ENCODE data around the gene EML6.
A peak's percentile ranks its signal among the peaks of the same experiment; 100 is the strongest.
"Not testable (repeated sequence)": the region's sequence is repeated elsewhere in the genome, so short reads cannot be mapped to it uniquely, and the experiment has no call there.

Gene EML6

GRCh38 chr2:54723131-54723995, at the start of gene EML6:
Gene EML6, plus strand, starts transcription at chr2:54723662. Its CDS starts 1,400 bp downstream, at chr2:54725062.
- peak; percentile 99 for DNase-seq

- DNase-seq = no peak
Measured at GRCh38 chr2:54675281-54675680, 48.2 kb upstream of the EML6 start.

DNA sequence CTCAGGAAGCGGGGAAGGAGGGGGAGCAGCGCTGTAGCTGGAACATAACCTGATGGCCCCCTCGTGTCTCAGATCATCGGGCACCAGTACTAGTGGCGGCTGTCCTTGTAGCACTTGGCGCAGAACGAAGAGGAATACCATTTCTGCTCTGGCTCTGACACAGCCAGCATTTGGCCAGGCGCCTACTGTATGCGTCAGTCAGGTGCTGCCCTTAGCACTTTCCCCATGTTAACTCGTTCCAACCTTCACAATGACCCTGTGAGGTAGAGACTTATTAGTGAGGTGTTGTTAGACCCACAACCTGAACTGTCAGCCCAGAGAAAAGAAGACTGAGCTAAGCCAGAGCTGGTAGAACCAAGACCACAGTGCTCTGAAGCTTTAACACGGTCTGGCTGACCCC, 47.7 kb upstream of the EML6 start:
- no peak for DNase-seq

DNA sequence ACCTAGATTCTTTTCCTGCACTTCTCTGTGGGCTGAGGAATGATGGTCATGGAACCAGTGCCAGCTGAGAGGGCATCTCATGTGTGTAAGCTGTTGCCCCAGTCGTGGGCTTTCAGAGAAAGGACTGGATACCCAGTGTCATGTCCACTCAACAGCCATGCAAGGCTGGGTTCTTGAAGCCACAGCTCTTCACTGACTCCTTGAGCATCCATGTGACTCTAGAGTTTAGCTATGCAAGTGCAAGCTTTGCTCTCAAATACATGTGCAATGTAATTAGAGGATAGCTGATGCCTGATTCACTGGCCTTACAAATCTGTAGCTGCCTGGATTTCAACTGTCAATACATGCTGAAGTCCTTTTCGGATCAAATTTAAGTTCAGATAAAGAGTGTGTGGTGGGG, 46.8 kb upstream of the EML6 start:
- DNase-seq = no peak

DNA sequence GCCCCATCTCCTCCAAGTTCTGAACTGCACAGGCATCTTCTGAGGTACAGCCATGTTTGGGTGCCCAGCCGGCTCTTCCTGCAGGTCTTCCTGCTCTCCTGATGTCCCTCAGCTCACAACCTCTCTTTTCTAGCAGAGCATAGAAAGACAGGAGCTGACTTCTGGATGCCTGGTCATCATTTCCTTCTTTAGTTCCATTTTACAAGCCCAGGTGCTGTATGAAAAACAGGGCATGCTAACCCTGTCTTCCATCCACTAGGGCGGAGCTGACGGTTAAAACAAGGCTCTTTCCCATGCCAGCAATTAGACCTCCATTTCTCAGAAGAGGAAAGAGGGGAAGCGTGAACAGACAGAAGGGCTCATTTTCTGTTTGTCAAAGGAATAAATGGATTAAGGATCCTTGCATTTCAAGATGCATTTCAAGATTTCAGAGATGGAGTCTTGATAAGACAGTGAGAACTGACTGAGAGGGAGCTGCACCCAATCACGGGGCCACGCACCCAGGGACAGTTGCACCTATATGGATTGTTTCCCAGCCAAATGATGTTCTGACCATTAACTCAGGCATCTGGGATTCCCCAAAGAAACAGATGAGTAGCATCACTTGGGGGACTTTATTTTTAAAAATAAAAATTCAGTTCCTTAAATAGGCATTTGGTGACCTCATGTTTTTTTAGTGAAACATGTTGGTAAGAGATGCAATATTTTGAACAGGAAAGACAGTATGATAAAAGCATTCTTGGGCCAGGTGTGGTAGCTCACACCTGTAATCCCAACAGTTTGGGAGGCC, 45.8 kb upstream of the EML6 start:
- no peak for DNase-seq

DNA sequence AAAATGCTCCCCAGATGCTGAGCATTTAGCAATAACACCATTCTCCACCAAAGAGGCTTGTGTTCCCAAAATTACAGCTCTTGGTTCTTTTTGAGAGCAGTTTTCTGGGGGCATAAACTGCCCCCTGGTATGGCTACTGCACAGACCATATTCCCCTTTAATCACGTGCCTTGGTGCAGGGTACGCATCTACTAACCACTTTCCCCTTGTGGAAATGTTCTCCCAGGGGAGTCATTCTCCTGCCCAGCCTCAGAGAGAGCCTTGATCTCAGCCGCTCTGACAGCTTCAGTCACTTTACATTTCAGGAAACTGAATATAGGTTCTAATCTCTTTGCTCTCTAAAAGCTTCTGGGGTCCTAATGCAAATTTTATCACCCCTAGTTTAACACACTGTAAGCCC, 44.7 kb upstream of the EML6 start:
- no peak for DNase-seq

DNA sequence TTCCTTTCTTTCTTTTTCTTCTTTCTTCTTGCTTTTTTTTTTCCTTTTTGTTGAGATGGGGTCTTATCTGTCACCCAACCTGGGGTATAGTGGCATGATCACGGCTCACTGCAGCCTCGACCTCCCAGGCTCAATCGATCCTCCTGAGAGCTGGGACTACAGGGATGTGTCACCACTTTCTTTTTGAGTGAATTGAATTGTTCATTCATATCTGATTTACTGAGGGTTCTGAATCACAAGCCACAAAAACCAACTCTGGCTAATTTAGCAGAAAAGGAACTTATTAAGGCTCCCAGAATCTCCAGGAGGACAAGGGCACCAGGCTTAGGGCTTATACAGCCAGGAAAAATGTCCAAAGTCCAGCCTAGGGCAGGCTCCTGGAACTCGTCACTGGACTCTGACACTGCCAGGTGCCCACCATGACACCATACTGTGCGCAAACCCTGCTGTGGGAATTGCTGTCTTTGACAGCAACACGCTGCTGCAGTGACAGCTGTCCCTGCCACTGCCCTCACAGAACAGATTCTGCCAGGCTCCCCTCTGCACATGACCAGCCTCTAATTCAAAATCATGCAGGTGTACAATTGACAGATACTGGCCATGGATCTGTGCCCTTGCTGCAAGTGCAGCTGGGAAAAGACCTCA, 42.9 kb upstream of the EML6 start:
- no peak for DNase-seq

DNA sequence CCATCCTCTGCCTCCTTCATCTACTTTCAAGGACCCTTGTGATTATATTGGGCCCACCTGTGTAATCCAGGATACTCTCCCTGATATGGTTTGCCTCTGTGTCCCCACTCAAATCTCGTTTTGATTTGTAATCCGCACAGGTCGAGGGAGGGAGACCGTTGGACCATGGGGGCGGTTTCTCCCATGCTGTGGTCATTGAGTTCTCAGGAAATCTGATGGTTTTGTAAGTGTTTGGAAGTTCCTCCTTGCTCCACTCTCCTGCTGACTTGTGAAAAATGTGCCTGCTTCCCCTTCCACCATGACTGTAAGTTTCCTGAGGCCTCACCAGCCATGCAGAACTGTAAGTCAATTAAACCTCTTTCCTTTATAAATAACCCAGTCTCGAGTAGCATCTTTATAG, 42.0 kb upstream of the EML6 start:
- no peak for DNase-seq

DNA sequence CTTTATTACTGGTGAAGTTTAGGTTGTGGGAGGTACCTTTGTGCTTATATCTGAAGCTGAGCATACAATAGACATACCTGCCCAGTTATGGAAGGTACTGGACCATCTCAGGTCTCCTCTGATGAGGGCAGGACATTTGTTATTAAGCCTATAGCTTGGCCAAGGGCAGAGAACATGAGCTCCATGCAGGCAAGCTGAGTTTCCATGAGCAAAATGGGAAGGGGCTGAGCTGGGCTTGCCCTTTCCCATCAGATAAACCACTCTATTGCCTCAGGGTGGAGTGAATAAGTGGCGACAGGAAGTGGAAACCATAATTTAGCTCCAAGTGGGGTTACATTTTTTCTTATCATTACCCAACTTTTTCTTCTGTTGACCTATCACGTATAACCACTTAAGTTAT, 39.9 kb upstream of the EML6 start:
- no peak for DNase-seq

DNA sequence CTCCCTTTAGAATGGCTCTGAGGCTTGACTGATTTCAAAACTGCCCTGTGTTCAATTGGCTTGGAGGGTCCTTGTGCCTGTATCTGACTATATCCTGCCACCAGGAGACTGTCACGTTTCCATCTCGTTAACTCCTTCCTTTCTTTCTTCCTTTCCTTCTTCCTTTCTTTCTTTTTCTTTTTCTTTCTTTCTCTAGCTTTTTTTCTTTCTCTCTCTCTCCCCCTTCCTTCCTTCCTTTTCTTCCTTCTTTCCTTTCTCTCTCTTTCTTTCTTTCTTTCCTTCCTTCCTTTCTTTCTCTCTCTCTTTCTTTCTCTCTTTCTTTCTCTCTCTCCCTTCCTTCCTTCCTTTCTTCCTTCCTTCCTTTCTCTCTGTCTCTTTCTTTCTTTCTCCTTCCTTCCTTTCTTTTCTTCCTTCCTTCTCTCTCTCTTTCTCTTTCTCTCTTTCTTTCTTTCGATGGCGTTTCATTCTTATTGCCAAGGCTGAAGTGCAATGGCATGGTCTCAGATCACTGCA, 38.1 kb upstream of the EML6 start:
- DNase-seq = no peak

GRCh38 chr2:54687595-54688152, 35.8 kb upstream of the EML6 start:
- DNase-seq = no peak

DNA sequence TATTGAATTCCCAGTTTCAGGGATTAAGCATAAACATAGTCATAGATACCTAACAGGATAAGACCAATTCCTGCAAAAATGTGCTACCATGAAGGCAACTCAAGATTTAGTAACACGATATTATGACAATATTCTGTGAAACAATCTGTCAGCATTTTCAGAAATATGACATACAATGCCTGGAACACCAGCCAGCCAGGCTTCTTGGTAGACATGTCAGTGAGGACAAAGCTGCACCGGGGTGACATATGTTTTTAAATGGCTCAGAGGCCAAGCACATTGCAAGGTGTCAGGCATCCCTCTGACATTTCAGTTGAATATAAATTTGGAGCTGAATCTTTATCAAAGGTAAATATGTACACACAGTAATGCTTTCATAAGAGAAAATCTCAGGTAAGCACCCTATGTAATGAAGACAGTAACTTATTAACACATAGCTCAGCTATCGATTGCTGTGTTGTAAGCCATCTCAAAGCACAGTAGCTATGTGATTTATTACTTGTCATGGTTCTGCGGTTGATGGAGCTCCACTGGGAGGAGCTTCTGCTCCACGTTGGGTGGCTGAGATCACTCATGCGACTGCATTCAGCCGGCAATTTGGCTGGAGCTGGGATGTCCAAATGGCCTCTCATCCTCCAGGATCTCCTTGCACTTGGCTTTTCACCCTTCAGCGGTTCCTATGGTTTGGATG, 31.9 kb upstream of the EML6 start:
- peak; percentile 75 for DNase-seq

- no peak for DNase-seq
Measured at GRCh38 chr2:54692556-54692955, 30.9 kb upstream of the EML6 start.

GRCh38 chr2:54695378-54695777, 28.1 kb upstream of the EML6 start:
- no peak for DNase-seq

DNA sequence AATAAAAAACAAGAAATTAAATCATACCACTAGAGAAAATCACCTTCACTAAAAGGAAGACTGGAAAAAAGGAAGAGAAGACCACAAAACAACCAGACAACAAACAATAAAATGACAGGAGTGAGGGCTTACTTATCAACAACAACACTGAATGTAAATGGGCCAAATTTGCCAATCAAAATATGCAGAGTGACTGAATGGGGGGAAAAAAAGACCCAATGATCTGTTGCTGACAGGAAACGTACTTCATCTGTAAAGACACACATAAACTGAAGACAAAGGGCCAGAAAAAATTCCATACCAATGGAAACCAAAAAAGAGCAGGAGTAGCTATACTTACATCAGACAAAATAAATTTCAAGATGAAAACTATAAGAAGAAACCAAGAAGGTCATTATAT, 25.5 kb upstream of the EML6 start:
- DNase-seq = no peak

- DNase-seq = not testable (repeated sequence)
Measured at GRCh38 chr2:54698926-54699325, 24.5 kb upstream of the EML6 start.

- no peak for DNase-seq
Measured at GRCh38 chr2:54699665-54700064, 23.8 kb upstream of the EML6 start.

- no peak for DNase-seq
Measured at GRCh38 chr2:54701029-54701428, 22.4 kb upstream of the EML6 start.

DNA sequence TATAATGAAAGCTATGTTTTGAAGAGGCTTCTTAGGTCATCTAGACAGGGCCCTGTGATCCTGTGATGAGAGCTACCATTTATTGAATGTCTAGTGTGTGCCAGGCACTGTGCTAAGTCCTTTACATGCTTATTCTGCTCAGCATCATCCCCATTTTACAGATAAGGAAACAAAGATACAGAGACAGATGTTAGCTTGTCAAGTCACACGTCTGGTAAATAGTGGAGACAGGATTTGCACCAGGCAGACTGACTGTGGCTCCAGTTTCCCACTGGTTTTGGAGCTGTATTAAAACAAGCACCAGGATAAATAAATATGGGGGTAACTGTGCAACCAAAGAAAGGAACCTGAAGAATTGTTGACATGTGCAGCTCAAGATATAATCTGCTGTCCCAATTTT, 19.2 kb upstream of the EML6 start:
- peak; percentile 31 for DNase-seq

DNA sequence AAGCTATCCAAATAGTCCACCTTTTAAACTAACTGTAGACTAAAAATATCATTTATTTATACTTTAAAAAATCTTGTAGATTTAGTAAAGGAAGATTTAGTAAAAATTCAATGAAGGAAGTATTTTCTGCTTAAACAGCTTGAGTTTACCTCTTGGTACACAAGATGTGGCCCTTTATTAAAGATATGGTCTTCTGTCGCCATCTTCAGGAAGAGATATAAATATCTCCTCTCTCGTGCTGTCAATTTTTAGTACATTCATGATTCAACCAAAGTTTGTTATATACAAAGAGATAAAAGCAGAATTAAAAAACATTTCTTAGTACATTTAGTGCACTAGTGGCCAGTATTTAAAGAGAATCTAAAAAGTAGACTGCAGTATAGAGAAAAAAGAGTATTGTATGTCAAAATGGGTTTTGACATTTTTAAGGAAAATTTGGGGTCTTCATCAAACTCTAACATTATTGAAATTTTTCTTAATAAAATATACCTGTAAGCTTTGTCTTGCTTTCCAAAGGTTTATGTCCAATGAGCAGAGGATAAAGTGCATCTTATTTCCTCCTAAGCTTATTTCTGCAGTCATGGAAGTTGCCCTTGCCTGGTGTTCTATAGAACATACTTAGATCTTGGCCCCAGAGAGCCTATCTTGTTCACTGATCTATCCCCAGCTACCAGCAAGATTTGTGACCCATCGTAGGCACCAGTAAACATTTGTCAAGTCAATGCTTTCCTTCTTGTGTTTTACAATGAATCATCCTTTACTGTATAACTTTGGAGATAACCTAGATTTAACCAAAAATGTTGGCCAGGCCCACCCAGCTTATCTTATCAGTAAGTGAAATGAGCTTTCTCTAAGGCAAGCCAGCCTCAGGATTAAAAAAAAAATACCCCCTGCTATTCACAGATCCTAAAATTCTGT, 18.5 kb upstream of the EML6 start:
- peak; percentile 72 for DNase-seq

GRCh38 chr2:54706622-54707021, 16.8 kb upstream of the EML6 start:
- no peak for DNase-seq

All from NCI-H2171 treated with DMSO at 0.1 percent for 48 hours (cell line).